Type B pancreatic cell (in vitro differentiated cells): Measurements from ENCODE around the gene GLOD4. TPM values are rescaled to one million over a fixed set of nuclear protein-coding genes. Genes with fewer than 3 reads are reported as not detected.

Experiments
- DNase-seq: peaks from one replicate; pipeline ENCODE4 v3.0.0; 2021; ENCODE audit warnings: mixed read lengths; ENCODE audit not compliant: unreplicated experiment; ENCODE audit errors: extremely low spot score
- H3K27ac Mint-ChIP-seq: 2 replicates; pipeline ENCODE4 v1.8.0; 2021; ENCODE audit warnings: mild to moderate bottlenecking, mixed read lengths
- H3K27me3 Mint-ChIP-seq: 2 replicates; pipeline ENCODE4 v1.8.0; 2021; ENCODE audit warnings: mixed read lengths
- H3K36me3 Mint-ChIP-seq: 2 replicates; pipeline ENCODE4 v1.8.0; 2021; ENCODE audit warnings: mixed read lengths
- H3K4me1 Mint-ChIP-seq: one replicate; pipeline ENCODE4 v1.8.0; 2021; ENCODE audit warnings: mixed read lengths; ENCODE audit not compliant: unreplicated experiment
- H3K4me3 Mint-ChIP-seq: 2 replicates; pipeline ENCODE4 v1.8.0; 2021; ENCODE audit warnings: mild to moderate bottlenecking, mixed read lengths
- H3K9me3 Mint-ChIP-seq: 2 replicates; pipeline ENCODE4 v1.8.0; 2021; ENCODE audit warnings: mixed read lengths
- CTCF ChIP-seq: fragments of 200-600 bp; sonication (generic); conservative IDR thresholded peaks from 2 replicates; pipeline ENCODE4 v1.5.0; 2021; ENCODE audit warnings: antibody characterized with exemption, mild to moderate bottlenecking
- total RNA-seq: library from RNA; stranded (reverse); gene quantifications from 2 replicates; pipeline ENCODE4 v1.2.1, GENCODE V29; 2021; ENCODE audit warnings: low replicate concordance

GLOD4 gene
- total RNA-seq, 1 donor from 2014 or later: 99.4 TPM

- no peaks in the 10 kb centered on the region for H3K9me3 Mint-ChIP-seq
- H3K4me3 Mint-ChIP-seq: no peak overlapping the region
- no peaks in the 10 kb centered on the region for H3K27me3 Mint-ChIP-seq
- peaks cover 3% of the 10 kb centered on the region for H3K36me3 Mint-ChIP-seq
- DNase-seq: no peak
- TF ChIP-seq CTCF: no peak
- peaks cover 8% of the 10 kb centered on the region for H3K4me1 Mint-ChIP-seq
- peak overlapping the region; percentile 32 for H3K27ac Mint-ChIP-seq
Measured at GRCh38 chr17:718075-718474, 64.0 kb downstream of the GLOD4 start.

Other genes with a start within 250 kb of the GLOD4 start
- gene VPS53, start 67.4 kb downstream of the GLOD4 start, total RNA-seq: 62.1 and 68.0 TPM in 2 replicates
- 15.0 and 19.3 TPM in 2 replicates for gene TLCD3A, start 49.7 kb downstream of the GLOD4 start, total RNA-seq
- 26.1 and 34.5 TPM in 2 replicates for gene GEMIN4, start 30.0 kb downstream of the GLOD4 start, total RNA-seq
- gene MRM3, start 73 bp upstream of the GLOD4 start, total RNA-seq: 17.7 and 21.3 TPM in 2 replicates
- 65.1 and 68.0 TPM in 2 replicates for gene NXN, start 197.5 kb upstream of the GLOD4 start, total RNA-seq
- 16.2 and 20.1 TPM in 2 replicates for gene TIMM22, start 214.8 kb upstream of the GLOD4 start, total RNA-seq